GM12801 (cell line): ENCODE results near the gene ASCL1.

Experiments used
- CTCF ChIP-seq: IDR thresholded peaks from one replicate; pipeline ENCODE4 v1.5.1; 2011; ENCODE audit warnings: control low read depth; ENCODE audit not compliant: insufficient read length; ENCODE audit errors: extremely low read depth

The ASCL1 gene

GRCh38 chr12:102990419-102990818, 32.9 kb downstream of the ASCL1 start:
- TF ChIP-seq CTCF = no peak

GRCh38 chr12:102992297-102992696, 34.8 kb downstream of the ASCL1 start:
- TF ChIP-seq CTCF = no peak

GRCh38 chr12:102992720-102993119, 35.2 kb downstream of the ASCL1 start:
- TF ChIP-seq CTCF = no peak

- TF ChIP-seq CTCF = no peak
Observed at GRCh38 chr12:102993537-102993936, 36.1 kb downstream of the ASCL1 start.

- TF ChIP-seq CTCF = no peak
Observed at GRCh38 chr12:102995372-102995771, 37.9 kb downstream of the ASCL1 start.
